PC-3 (cell line): ENCODE results near the gene TMEM18. TPM values are rescaled to one million over a fixed set of nuclear protein-coding genes. Genes with fewer than 3 reads are reported as not detected.

Experiments
- ATAC-seq: fragments of 200-7000 bp; cut with Tn5 transposase; 2 replicates; pipeline ENCODE4 v1.9.1; 2020; ENCODE audit warnings: mild to moderate bottlenecking, moderate library complexity
- BruUV-seq: library from RNA; stranded (reverse); fragments of 400-500 nt; replicated peaks from 2 replicates; lab custom pipeline; 2021; lab: Mats Ljungman, UMichigan
- CTCF ChIA-PET: fragments of 300-600 bp; sonication (Branson Sonifier 250); formaldehyde crosslinking; loops from one replicate; lab custom pipeline; 2022; ENCODE audit warnings: antibody characterized with exemption; lab: Charles Lee
- POLR2A ChIA-PET: fragments of 300-600 bp; sonication (Branson Sonifier 250); formaldehyde crosslinking; loops from one replicate; lab custom pipeline; 2022; ENCODE audit warnings: antibody characterized with exemption; ENCODE audit not compliant: unreplicated experiment; lab: Charles Lee
- DNase-seq: peaks from one replicate; pipeline ENCODE4 v3.0.0-alpha.2; 2015
- H2AFZ ChIP-seq: fragments of 300-600 bp; sonication (generic); 2 replicates; pipeline ENCODE4 v1.6.0; 2016; ENCODE audit warnings: antibody characterized with exemption, low read length
- H3F3A ChIP-seq: fragments of 300-600 bp; sonication (generic); one replicate; pipeline ENCODE4 v1.6.0; 2017; ENCODE audit warnings: antibody characterized with exemption, low read length, control low read depth, mild to moderate bottlenecking; ENCODE audit not compliant: unreplicated experiment
- H3K27ac ChIP-seq: fragments of 300-600 bp; sonication (generic); 2 replicates; pipeline ENCODE4 v1.5.1; 2016; ENCODE audit warnings: mild to moderate bottlenecking, low read length
- H3K27me3 ChIP-seq: fragments of 300-600 bp; sonication (generic); 2 replicates; pipeline ENCODE4 v1.6.1; 2016; ENCODE audit warnings: low read length, mixed read lengths
- H3K36me3 ChIP-seq: fragments of 300-600 bp; sonication (generic); 2 replicates; pipeline ENCODE4 v1.6.1; 2016; ENCODE audit warnings: low read depth, mixed run types, low read length, mixed read lengths
- H3K4me1 ChIP-seq: fragments of 300-600 bp; sonication (generic); 2 replicates; pipeline ENCODE4 v1.5.1; 2016; ENCODE audit warnings: low read length; ENCODE audit not compliant: insufficient read depth
- H3K4me2 ChIP-seq: fragments of 300-600 bp; sonication (generic); 2 replicates; pipeline ENCODE4 v1.6.0; 2016; ENCODE audit warnings: low read length
- H3K4me3 ChIP-seq: fragments of 300-600 bp; sonication (generic); 2 replicates; pipeline ENCODE4 v1.5.1; 2016; ENCODE audit warnings: mild to moderate bottlenecking, low read length, mixed read lengths
- H3K79me2 ChIP-seq: fragments of 300-600 bp; sonication (generic); 2 replicates; pipeline ENCODE4 v1.6.1; 2017; ENCODE audit warnings: low read length, mixed read lengths
- H3K9ac ChIP-seq: fragments of 300-600 bp; sonication (generic); 2 replicates; pipeline ENCODE4 v1.6.0; 2016; ENCODE audit warnings: mild to moderate bottlenecking, low read length
- H3K9me2 ChIP-seq: fragments of 300-600 bp; sonication (generic); replicated peaks from 2 replicates; pipeline ENCODE4 v1.6.1; 2016; ENCODE audit warnings: mixed run types, low read length, mixed read lengths
- H3K9me3 ChIP-seq: fragments of 300-600 bp; sonication (generic); 2 replicates; pipeline ENCODE4 v1.6.1; 2016; ENCODE audit warnings: low read length, mixed read lengths
- H4K20me1 ChIP-seq: fragments of 300-600 bp; sonication (generic); 2 replicates; pipeline ENCODE4 v1.6.1; 2016; ENCODE audit warnings: low read length, mixed read lengths
- CTCF ChIP-seq: fragments of 300-600 bp; sonication (generic); conservative IDR thresholded peaks from 2 replicates; pipeline ENCODE4 v1.5.1; 2017; ENCODE audit warnings: antibody characterized with exemption, low read depth, mild to moderate bottlenecking, low read length
- EZH2 ChIP-seq: fragments of 300-600 bp; sonication (generic); IDR thresholded peaks from one replicate; pipeline ENCODE4 v1.6.1; 2017; ENCODE audit warnings: antibody characterized with exemption, mild to moderate bottlenecking, low read length; ENCODE audit not compliant: unreplicated experiment
- EZH2phosphoT487 ChIP-seq: fragments of 300-600 bp; sonication (generic); IDR thresholded peaks from 2 replicates; pipeline ENCODE4 v1.6.1; 2018; ENCODE audit warnings: mild to moderate bottlenecking, antibody characterized with exemption, low read length, borderline replicate concordance
- intact Hi-C: fragments of 100-400 bp; cut with micrococcal nuclease; formaldehyde crosslinking; loops from 2 replicates; pipeline ENCODE4 v1.9.0; 2023
- total RNA-seq: library from RNA; depleted of rRNA; stranded (reverse); fragments of >200 nt; gene quantifications from 2 replicates; pipeline ENCODE4 v1.2.3, GENCODE V29; 2014

TMEM18 gene
- total RNA-seq, 1 experiment from 2014 or later, result 25.5 TPM

GRCh38 chr2:719734-720133 is 42.5 kb upstream of the TMEM18 start:
- no peaks in the 10 kb centered on the region for H3K9me3 ChIP-seq
- H3K4me2 ChIP-seq, result no peak overlapping the region
- no peak overlapping the region for H3K4me3 ChIP-seq
- H3K36me3 ChIP-seq, result no peaks in the 10 kb centered on the region
- BruUV-seq, result no TSS peak
- peaks cover 50% of the 10 kb centered on the region for H3K27me3 ChIP-seq
- intact Hi-C loops, result loop anchor here (10.0 kb wide), 1 partner anchor 825 kb away; no protein-coding TSS in a partner anchor
- ATAC-seq (no peak), DNase-seq (no peak)
- ChIA-PET POLR2A (no interaction called here), CTCF (no interaction called here)
- no peaks in the 10 kb centered on the region for H3K4me1 ChIP-seq
- no peaks in the 10 kb centered on the region for H3K79me2 ChIP-seq
- no peaks in the 10 kb centered on the region for H4K20me1 ChIP-seq
- H3K9ac ChIP-seq, result no peak overlapping the region
- no peaks in the 10 kb centered on the region for H3F3A ChIP-seq
- H2AFZ ChIP-seq, result no peak overlapping the region
- TF ChIP-seq CTCF (no peak), EZH2 (no peak), EZH2phosphoT487 (no peak)
- H3K9me2 ChIP-seq, result no peaks in the 10 kb centered on the region
- no peak overlapping the region for H3K27ac ChIP-seq

GRCh38 chr2:719191-719590 is 42.0 kb upstream of the TMEM18 start:
- Histone ChIP-seq H3K27ac (no peak overlapping the region), H3K36me3 (no peaks in the 10 kb centered on the region), H3F3A (no peaks in the 10 kb centered on the region), H3K9me3 (no peaks in the 10 kb centered on the region), H3K9ac (no peak overlapping the region), H3K4me3 (no peak overlapping the region), H3K4me1 (no peaks in the 10 kb centered on the region), H4K20me1 (no peaks in the 10 kb centered on the region), H3K4me2 (no peak overlapping the region), H2AFZ (no peak overlapping the region), H3K9me2 (no peaks in the 10 kb centered on the region), H3K79me2 (no peaks in the 10 kb centered on the region), H3K27me3 (peaks cover 44% of the 10 kb centered on the region)
- ChIA-PET POLR2A (no interaction called here), CTCF (no interaction called here)
- intact Hi-C loops, result loop anchor here (10.0 kb wide), 1 partner anchor 826 kb away; no protein-coding TSS in a partner anchor
- no peak for TF ChIP-seq EZH2
- no peak for TF ChIP-seq EZH2phosphoT487
- TF ChIP-seq CTCF, result no peak
- DNase-seq, result no peak
- BruUV-seq, result no TSS peak
- ATAC-seq, result no peak

GRCh38 chr2:717661-718060 is 40.5 kb upstream of the TMEM18 start:
- intact Hi-C loops, result loop anchor here (10.0 kb wide), 1 partner anchor 827 kb away; no protein-coding TSS in a partner anchor
- Histone ChIP-seq H2AFZ (no peak overlapping the region), H4K20me1 (no peaks in the 10 kb centered on the region), H3K4me1 (no peaks in the 10 kb centered on the region), H3K4me2 (no peak overlapping the region), H3K27ac (no peak overlapping the region), H3K79me2 (no peaks in the 10 kb centered on the region), H3F3A (no peaks in the 10 kb centered on the region), H3K9me3 (no peaks in the 10 kb centered on the region), H3K27me3 (peaks cover 31% of the 10 kb centered on the region), H3K9ac (no peak overlapping the region), H3K36me3 (no peaks in the 10 kb centered on the region), H3K4me3 (no peak overlapping the region), H3K9me2 (no peaks in the 10 kb centered on the region)
- no peak for TF ChIP-seq EZH2phosphoT487
- TF ChIP-seq CTCF, result no peak
- no peak for TF ChIP-seq EZH2
- BruUV-seq, result no TSS peak
- CTCF ChIA-PET, result no interaction called here
- DNase-seq (no peak), ATAC-seq (no peak)
- POLR2A ChIA-PET, result no interaction called here
